AG09309 (cell line): Measurements from ENCODE around the gene ITGAD.

Experiments used
- DNase-seq: peaks from one replicate; pipeline ENCODE4 v3.0.0-alpha.2; 2010; ENCODE audit warnings: low read depth
- H3K4me3 ChIP-seq: 2 replicates; pipeline ENCODE4 v1.5.1; 2011; ENCODE audit warnings: mild to moderate bottlenecking, low read depth, low read length, moderate library complexity; ENCODE audit not compliant: control insufficient read depth
- TF ChIP-seq, protein P1 (sequence below): IDR thresholded peaks from 2 replicates; pipeline ENCODE4 v1.5.1; 2011; ENCODE audit warnings: mild to moderate bottlenecking, low read depth, low read length, inconsistent platforms; ENCODE audit not compliant: insufficient read depth, control insufficient read depth; ENCODE audit errors: missing control alignments

Gene ITGAD

DNA sequence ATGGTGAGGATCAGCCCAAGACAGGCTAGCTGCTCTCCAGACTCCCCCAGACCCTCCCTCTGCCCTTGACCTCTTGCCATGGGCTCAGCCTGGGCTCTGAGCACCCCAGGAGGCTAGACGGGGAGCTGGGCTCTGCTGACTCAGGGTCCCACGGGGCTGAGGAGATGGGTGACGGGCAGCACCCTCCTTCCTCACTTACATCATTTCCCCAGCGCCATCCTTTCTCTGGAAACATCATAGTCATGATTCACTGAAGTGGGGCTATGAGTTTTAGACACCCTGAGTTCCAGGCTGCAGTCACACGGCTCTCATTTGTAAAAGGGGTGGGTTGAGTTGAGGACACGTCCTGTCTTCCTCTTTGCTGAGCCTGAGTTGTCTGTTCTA lies 41.2 kb upstream of the ITGAD start:
- DNase-seq: no peak
- no peak overlapping the region for H3K4me3 ChIP-seq
- TF ChIP-seq, protein P1, sequence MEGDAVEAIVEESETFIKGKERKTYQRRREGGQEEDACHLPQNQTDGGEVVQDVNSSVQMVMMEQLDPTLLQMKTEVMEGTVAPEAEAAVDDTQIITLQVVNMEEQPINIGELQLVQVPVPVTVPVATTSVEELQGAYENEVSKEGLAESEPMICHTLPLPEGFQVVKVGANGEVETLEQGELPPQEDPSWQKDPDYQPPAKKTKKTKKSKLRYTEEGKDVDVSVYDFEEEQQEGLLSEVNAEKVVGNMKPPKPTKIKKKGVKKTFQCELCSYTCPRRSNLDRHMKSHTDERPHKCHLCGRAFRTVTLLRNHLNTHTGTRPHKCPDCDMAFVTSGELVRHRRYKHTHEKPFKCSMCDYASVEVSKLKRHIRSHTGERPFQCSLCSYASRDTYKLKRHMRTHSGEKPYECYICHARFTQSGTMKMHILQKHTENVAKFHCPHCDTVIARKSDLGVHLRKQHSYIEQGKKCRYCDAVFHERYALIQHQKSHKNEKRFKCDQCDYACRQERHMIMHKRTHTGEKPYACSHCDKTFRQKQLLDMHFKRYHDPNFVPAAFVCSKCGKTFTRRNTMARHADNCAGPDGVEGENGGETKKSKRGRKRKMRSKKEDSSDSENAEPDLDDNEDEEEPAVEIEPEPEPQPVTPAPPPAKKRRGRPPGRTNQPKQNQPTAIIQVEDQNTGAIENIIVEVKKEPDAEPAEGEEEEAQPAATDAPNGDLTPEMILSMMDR: no peak

DNA sequence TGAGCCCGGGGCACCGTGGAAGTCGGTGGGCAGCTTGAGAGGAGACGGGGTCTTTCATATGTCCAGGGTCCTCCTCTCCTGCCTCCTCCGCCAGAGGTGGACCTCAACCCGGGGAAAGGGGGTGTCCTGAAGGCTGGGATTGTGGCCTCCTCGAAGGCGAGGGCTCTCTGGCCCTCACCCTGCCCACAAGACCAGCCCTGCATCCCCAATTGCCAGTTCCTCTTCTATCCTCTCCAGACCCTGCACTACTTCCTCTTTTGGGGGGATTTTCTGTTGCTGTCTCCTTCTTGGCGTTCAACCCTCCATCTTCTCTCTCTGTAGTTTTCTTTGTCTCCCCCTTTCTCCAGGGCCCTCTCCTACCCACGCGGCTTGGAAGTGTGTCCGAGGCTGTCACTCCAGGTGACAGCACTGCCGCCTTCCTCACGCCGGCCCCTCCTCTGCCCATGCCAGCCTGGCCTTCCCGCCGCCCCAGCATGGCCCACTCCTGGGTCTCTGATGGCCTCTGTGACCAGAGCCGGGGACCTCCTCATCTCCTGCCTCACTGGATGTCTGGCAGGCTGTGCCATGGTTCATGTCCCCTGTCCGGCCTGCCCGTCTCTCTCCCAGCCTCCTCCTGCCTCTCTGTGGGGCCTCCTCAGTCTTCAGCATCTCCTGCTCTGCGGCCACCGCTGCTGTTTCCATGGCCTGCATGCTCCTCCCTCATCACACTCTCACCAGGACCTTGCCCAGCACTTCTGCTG lies 40.6 kb upstream of the ITGAD start:
- TF ChIP-seq, protein P1: no peak
- no peak overlapping the region for H3K4me3 ChIP-seq
- DNase-seq: no peak

DNA sequence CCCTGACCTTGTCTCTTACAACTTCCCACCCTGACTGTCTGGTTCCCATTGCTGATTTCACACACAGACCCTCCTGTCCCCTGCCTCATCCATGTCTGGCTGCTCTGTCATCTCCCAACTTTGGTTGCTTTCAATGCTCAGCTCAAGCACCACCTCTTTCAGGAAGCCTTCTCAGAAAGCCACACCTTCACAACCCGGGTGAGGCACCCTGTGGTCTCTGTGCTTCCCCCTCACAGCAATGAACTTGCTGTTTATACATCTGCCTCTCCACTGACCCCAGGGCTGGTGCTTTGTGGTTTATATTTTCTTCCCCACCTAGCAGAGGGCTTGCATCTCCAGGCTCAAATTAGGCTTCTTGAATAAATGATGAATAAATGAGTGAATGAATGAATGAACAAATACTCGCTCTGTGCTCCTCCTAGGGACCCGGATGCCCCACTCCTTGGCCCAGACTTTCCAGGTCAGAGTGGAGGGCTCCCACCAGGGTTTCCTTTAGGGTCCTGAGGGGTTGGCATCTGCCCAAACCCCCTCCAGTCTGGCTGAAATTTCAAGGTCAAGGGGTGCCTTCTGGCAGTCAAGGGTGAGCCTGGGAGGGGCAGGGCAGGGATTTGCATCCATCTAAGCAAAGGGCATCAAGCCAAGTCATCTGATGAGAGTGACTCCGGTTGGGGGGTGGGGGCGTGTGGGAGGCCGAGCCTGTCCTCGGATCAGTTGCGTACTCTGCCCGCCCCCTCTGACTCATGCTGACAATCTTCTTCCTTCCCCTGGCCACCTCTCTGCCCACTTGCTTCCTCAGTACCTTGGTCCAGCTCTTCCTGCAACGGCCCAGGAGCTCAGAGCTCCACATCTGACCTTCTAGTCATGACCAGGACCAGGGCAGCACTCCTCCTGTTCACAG lies 38.5 kb upstream of the ITGAD start, which contains the start of gene ITGAX:
ITGAX (plus strand) TSS at position 783 of the 898 bp plus-strand sequence; CDS start at position 862, 79 bp downstream.
- no peak for DNase-seq
- TF ChIP-seq, protein P1: no peak
- no peak within 1 kb of the TSS for H3K4me3 ChIP-seq

DNA sequence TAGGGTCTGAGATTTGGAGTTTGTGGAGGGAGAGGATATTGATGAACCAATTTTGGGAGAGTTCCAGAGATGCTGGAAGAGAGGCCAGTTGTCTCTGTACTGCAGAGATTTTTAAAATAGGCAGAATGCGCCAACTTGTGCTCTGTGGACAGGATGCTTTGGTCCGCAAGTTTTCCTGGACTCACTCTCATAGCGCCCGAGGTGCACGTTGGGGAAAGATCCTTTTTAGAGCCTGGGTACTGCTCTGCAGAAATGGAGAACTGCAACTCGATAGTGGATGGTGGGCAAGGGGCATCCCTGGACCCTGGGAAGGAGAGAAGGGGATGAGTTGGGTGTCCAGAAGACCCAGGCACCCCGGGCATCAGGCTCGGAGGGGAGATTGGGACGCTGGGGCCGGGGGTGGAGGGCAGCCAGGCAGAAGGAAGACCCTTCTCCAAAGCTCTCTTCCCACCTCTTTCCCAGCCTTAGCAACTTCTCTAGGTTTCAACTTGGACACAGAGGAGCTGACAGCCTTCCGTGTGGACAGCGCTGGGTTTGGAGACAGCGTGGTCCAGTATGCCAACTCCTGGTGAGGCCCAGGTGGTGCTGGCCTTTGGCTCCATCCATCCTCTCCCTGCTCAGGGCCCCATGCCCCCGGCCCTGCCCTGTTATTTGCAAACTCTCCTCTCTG lies 37.6 kb upstream of the ITGAD start:
- DNase-seq: no peak
- TF ChIP-seq, protein P1: no peak
- no peak overlapping the region for H3K4me3 ChIP-seq

DNA sequence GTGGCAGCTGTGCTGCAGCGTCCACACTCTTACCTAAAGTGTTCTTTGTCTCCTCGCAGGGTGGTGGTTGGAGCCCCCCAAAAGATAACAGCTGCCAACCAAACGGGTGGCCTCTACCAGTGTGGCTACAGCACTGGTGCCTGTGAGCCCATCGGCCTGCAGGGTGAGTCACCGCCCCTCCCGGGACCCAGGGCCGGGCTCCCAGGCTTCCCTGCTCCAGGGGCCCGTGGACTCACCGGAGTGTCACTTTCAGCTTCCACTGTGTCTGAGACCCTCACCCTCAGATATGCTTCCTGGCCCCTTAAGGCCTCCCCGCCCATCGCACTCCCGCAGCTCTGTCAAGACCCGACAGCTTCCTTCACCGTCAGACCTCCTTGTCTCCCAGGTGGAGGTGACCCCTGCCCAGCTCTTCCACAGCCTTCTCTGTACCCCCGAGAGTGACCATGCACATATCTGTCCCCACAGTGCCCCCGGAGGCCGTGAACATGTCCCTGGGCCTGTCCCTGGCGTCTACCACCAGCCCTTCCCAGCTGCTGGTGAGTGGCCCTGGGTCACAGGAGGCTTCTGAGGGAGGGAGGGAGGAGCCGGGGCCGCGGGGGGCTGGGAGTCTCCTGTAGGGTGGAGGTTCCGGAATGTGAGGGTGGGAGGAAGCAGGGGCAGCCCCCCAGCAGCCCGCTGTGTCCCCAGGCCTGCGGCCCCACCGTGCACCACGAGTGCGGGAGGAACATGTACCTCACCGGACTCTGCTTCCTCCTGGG lies 36.4 kb upstream of the ITGAD start:
- no peak for DNase-seq
- no peak overlapping the region for H3K4me3 ChIP-seq
- TF ChIP-seq, protein P1: no peak
